ENCODE measurements around the gene SCYL2. TPM values are rescaled to one million over a fixed set of nuclear protein-coding genes. Genes with fewer than 3 reads are reported as not detected.
"Not testable (repeated sequence)": the region's sequence is repeated elsewhere in the genome, so short reads cannot be mapped to it uniquely, and the experiment has no call there.

The SCYL2 gene
- total and polyA plus RNA-seq, 9 donors: 22.2 to 33.8 (median 27.5) TPM

- WGBS (ENCODE audit: insufficient coverage): no CpG with 5 or more reads among the region's 2 CpGs
- H3K27me3 ChIP-seq (ENCODE audit: control insufficient read depth, insufficient read depth, low read length); H3K4me3 ChIP-seq (ENCODE audit: low read length); H3K4me1 ChIP-seq (ENCODE audit: control insufficient read depth, insufficient read depth, low read length); H3K27ac ChIP-seq (ENCODE audit: low read length); H3K9me3 ChIP-seq (replicated peaks; ENCODE audit: control insufficient read depth, low read depth, low read length); DNase-seq; H3K36me3 ChIP-seq (ENCODE audit: control insufficient read depth, insufficient read depth, low read length): not testable (repeated sequence)
Observed at GRCh38 chr12:100342897-100343296, 75.9 kb downstream of the SCYL2 start.

- not testable (repeated sequence) for H3K4me1 ChIP-seq (ENCODE audit: control insufficient read depth, insufficient read depth, low read length)
Observed at GRCh38 chr12:100344351-100344750, 77.4 kb downstream of the SCYL2 start.

GRCh38 chr12:100345020-100345767 lies 78.2 kb downstream of the SCYL2 start:
- no CpG with 5 or more reads among the region's 1 CpG for WGBS (ENCODE audit: insufficient coverage)
- Histone ChIP-seq H3K4me3 (ENCODE audit: low read length) (no peak overlapping the region), H3K27me3 (ENCODE audit: control insufficient read depth, insufficient read depth, low read length) (no peaks in the 10 kb centered on the region), H3K9me3 (replicated peaks; ENCODE audit: control insufficient read depth, low read depth, low read length) (no peaks in the 10 kb centered on the region), H3K36me3 (ENCODE audit: control insufficient read depth, insufficient read depth, low read length) (no peaks in the 10 kb centered on the region), H3K27ac (ENCODE audit: low read length) (no peak overlapping the region), H3K4me1 (ENCODE audit: control insufficient read depth, insufficient read depth, low read length) (no peaks in the 10 kb centered on the region)
- DNase-seq: no peak

More at GRCh38 chr12:100344351-100344750, 77.4 kb downstream of the SCYL2 start:
- not testable (repeated sequence) for H3K27ac ChIP-seq (ENCODE audit: low read length); H3K36me3 ChIP-seq (ENCODE audit: control insufficient read depth, insufficient read depth, low read length); H3K9me3 ChIP-seq (replicated peaks; ENCODE audit: control insufficient read depth, low read depth, low read length); H3K4me3 ChIP-seq (ENCODE audit: low read length); DNase-seq; H3K27me3 ChIP-seq (ENCODE audit: control insufficient read depth, insufficient read depth, low read length)
- 93% methylated on average over 8 of the region's 18 CpGs for WGBS (ENCODE audit: insufficient coverage)

- H3K9me3 ChIP-seq (replicated peaks; ENCODE audit: control insufficient read depth, low read depth, low read length): no peaks in the 10 kb centered on the region
- H3K27ac ChIP-seq (ENCODE audit: low read length): no peak overlapping the region
- H3K4me3 ChIP-seq (ENCODE audit: low read length): no peak overlapping the region
- H3K4me1 ChIP-seq (ENCODE audit: control insufficient read depth, insufficient read depth, low read length): no peaks in the 10 kb centered on the region
- H3K36me3 ChIP-seq (ENCODE audit: control insufficient read depth, insufficient read depth, low read length): no peaks in the 10 kb centered on the region
- no peaks in the 10 kb centered on the region for H3K27me3 ChIP-seq (ENCODE audit: control insufficient read depth, insufficient read depth, low read length)
- WGBS (ENCODE audit: insufficient coverage): no CpG with 5 or more reads among the region's 3 CpGs
- DNase-seq: no peak
Observed at GRCh38 chr12:100346660-100347059, 79.7 kb downstream of the SCYL2 start.

GRCh38 chr12:100348657-100349454 lies 81.9 kb downstream of the SCYL2 start:
- H3K36me3 ChIP-seq (ENCODE audit: control insufficient read depth, insufficient read depth, low read length): no peaks in the 10 kb centered on the region
- DNase-seq: peak; percentile 30
- H3K27ac ChIP-seq (ENCODE audit: low read length): no peak overlapping the region
- H3K4me1 ChIP-seq (ENCODE audit: control insufficient read depth, insufficient read depth, low read length): no peaks in the 10 kb centered on the region
- no peaks in the 10 kb centered on the region for H3K27me3 ChIP-seq (ENCODE audit: control insufficient read depth, insufficient read depth, low read length)
- WGBS (ENCODE audit: insufficient coverage): no CpG with 5 or more reads among the region's 7 CpGs
- no peaks in the 10 kb centered on the region for H3K9me3 ChIP-seq (replicated peaks; ENCODE audit: control insufficient read depth, low read depth, low read length)
- H3K4me3 ChIP-seq (ENCODE audit: low read length): no peak overlapping the region

- Histone ChIP-seq H3K4me1 (ENCODE audit: control insufficient read depth, insufficient read depth, low read length) (peaks cover 16% of the 10 kb centered on the region), H3K27me3 (ENCODE audit: control insufficient read depth, insufficient read depth, low read length) (peaks cover 9% of the 10 kb centered on the region), H3K4me3 (ENCODE audit: low read length) (no peak within 1 kb of the TSS), H3K36me3 (ENCODE audit: control insufficient read depth, insufficient read depth, low read length) (no peaks in the 10 kb centered on the region), H3K27ac (ENCODE audit: low read length) (no peak within 1 kb of the TSS), H3K9me3 (replicated peaks; ENCODE audit: control insufficient read depth, low read depth, low read length) (no peaks in the 10 kb centered on the region)
- 7% methylated on average over 13 of the region's 13 CpGs for WGBS (ENCODE audit: insufficient coverage)
- peak; percentile 57 for DNase-seq
Observed at GRCh38 chr12:100356644-100357223, 89.8 kb downstream of the SCYL2 start, which contains the start of gene SLC17A8. Gene SLC17A8, plus strand, starts transcription at chr12:100357074. Its CDS starts 318 bp downstream, at chr12:100357392.

- H3K36me3 ChIP-seq (ENCODE audit: control insufficient read depth, insufficient read depth, low read length): no peaks in the 10 kb centered on the region
- no peaks in the 10 kb centered on the region for H3K9me3 ChIP-seq (replicated peaks; ENCODE audit: control insufficient read depth, low read depth, low read length)
- H3K4me3 ChIP-seq (ENCODE audit: low read length): no peak overlapping the region
- no CpG with 5 or more reads among the region's 3 CpGs for WGBS (ENCODE audit: insufficient coverage)
- no peak for DNase-seq
- H3K4me1 ChIP-seq (ENCODE audit: control insufficient read depth, insufficient read depth, low read length): peaks cover 16% of the 10 kb centered on the region
- no peak overlapping the region for H3K27ac ChIP-seq (ENCODE audit: low read length)
- H3K27me3 ChIP-seq (ENCODE audit: control insufficient read depth, insufficient read depth, low read length): peaks cover 9% of the 10 kb centered on the region
Observed at GRCh38 chr12:100359248-100359647, 92.3 kb downstream of the SCYL2 start.

GRCh38 chr12:100359822-100360221 lies 92.8 kb downstream of the SCYL2 start:
- H3K36me3 ChIP-seq (ENCODE audit: control insufficient read depth, insufficient read depth, low read length): no peaks in the 10 kb centered on the region
- WGBS (ENCODE audit: insufficient coverage): no CpG with 5 or more reads among the region's 2 CpGs
- H3K4me1 ChIP-seq (ENCODE audit: control insufficient read depth, insufficient read depth, low read length): peaks cover 16% of the 10 kb centered on the region
- H3K9me3 ChIP-seq (replicated peaks; ENCODE audit: control insufficient read depth, low read depth, low read length): no peaks in the 10 kb centered on the region
- H3K27me3 ChIP-seq (ENCODE audit: control insufficient read depth, insufficient read depth, low read length): peaks cover 9% of the 10 kb centered on the region
- H3K4me3 ChIP-seq (ENCODE audit: low read length): no peak overlapping the region
- no peak overlapping the region for H3K27ac ChIP-seq (ENCODE audit: low read length)
- peak; percentile 31 for DNase-seq

GRCh38 chr12:100360450-100360849 lies 93.5 kb downstream of the SCYL2 start:
- Histone ChIP-seq H3K36me3 (ENCODE audit: control insufficient read depth, insufficient read depth, low read length) (no peaks in the 10 kb centered on the region), H3K4me3 (ENCODE audit: low read length) (no peak overlapping the region), H3K27me3 (ENCODE audit: control insufficient read depth, insufficient read depth, low read length) (peaks cover 8% of the 10 kb centered on the region), H3K9me3 (replicated peaks; ENCODE audit: control insufficient read depth, low read depth, low read length) (no peaks in the 10 kb centered on the region), H3K27ac (ENCODE audit: low read length) (no peak overlapping the region), H3K4me1 (ENCODE audit: control insufficient read depth, insufficient read depth, low read length) (peaks cover 16% of the 10 kb centered on the region)
- DNase-seq: no peak

GRCh38 chr12:100364324-100364723 lies 97.3 kb downstream of the SCYL2 start:
- Histone ChIP-seq H3K4me1 (ENCODE audit: control insufficient read depth, insufficient read depth, low read length) (peaks cover 7% of the 10 kb centered on the region), H3K36me3 (ENCODE audit: control insufficient read depth, insufficient read depth, low read length) (no peaks in the 10 kb centered on the region), H3K27me3 (ENCODE audit: control insufficient read depth, insufficient read depth, low read length) (no peaks in the 10 kb centered on the region), H3K9me3 (replicated peaks; ENCODE audit: control insufficient read depth, low read depth, low read length) (no peaks in the 10 kb centered on the region), H3K27ac (ENCODE audit: low read length) (no peak overlapping the region), H3K4me3 (ENCODE audit: low read length) (no peak overlapping the region)
- WGBS (ENCODE audit: insufficient coverage): no CpG with 5 or more reads among the region's 4 CpGs
- no peak for DNase-seq
